Lower leg skin (tissue), 3 donors: Measurements from ENCODE around the gene R3HDM2.

ENCODE experiments used
- POLR2A ChIP-seq, 2 donors: fragments of 450-650 bp; IDR thresholded peaks; one replicate each; pipeline ENCODE4 v1.6.1; 2016 to 2017; ENCODE audit warnings: antibody characterized with exemption in 2 of 2, mild to moderate bottlenecking in 1 of 2, moderate library complexity in 1 of 2
- TF ChIP-seq, protein P1 (sequence below), 3 donors: fragments of 450-650 bp; IDR thresholded peaks; one replicate each; pipeline ENCODE4 v1.5.1; 2016; ENCODE audit warnings: antibody characterized with exemption in 3 of 3, mild to moderate bottlenecking in 3 of 3, moderate library complexity in 2 of 3

- TF ChIP-seq, protein P1, sequence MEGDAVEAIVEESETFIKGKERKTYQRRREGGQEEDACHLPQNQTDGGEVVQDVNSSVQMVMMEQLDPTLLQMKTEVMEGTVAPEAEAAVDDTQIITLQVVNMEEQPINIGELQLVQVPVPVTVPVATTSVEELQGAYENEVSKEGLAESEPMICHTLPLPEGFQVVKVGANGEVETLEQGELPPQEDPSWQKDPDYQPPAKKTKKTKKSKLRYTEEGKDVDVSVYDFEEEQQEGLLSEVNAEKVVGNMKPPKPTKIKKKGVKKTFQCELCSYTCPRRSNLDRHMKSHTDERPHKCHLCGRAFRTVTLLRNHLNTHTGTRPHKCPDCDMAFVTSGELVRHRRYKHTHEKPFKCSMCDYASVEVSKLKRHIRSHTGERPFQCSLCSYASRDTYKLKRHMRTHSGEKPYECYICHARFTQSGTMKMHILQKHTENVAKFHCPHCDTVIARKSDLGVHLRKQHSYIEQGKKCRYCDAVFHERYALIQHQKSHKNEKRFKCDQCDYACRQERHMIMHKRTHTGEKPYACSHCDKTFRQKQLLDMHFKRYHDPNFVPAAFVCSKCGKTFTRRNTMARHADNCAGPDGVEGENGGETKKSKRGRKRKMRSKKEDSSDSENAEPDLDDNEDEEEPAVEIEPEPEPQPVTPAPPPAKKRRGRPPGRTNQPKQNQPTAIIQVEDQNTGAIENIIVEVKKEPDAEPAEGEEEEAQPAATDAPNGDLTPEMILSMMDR (IDR thresholded peaks at IDR 0.05) = no peak
- TF ChIP-seq POLR2A (IDR thresholded peaks at IDR 0.05) = no peak
These were observed 176.2 kb downstream of the R3HDM2 start for GRCh38 chr12:57254506-57255280.
